GM12891 (cell line): ENCODE measurements around the gene EML3.

Source experiments
- DNase-seq: peaks from one replicate; pipeline ENCODE4 v3.0.0; 2011; ENCODE audit warnings: low spot score; ENCODE audit not compliant: insufficient read length
- FAIRE-seq: peaks from 2 replicates; lab custom pipeline; 2011; peaks lifted over from hg19 to GRCh38; lab: Jason Lieb, UNC
- PAX5 ChIP-seq: IDR thresholded peaks from 2 replicates; pipeline ENCODE4 v1.6.1; 2011; ENCODE audit warnings: low read length, moderate library complexity, mild to moderate bottlenecking; ENCODE audit not compliant: insufficient read depth, severe bottlenecking
- POLR2A ChIP-seq: IDR thresholded peaks from 2 replicates; pipeline ENCODE4 v1.6.1; 2011; ENCODE audit warnings: low read depth, low read length, control low read depth
- POLR2AphosphoS5 ChIP-seq: IDR thresholded peaks from 2 replicates; pipeline ENCODE4 v1.6.1; 2011; ENCODE audit warnings: low read depth, low read length, control low read depth
- POU2F2 ChIP-seq: IDR thresholded peaks from 2 replicates; pipeline ENCODE4 v1.6.1; 2011; ENCODE audit warnings: low read depth, mild to moderate bottlenecking, control low read depth, low read length, moderate library complexity
- SPI1 ChIP-seq: IDR thresholded peaks from 2 replicates; pipeline ENCODE4 v1.6.1; 2011; ENCODE audit warnings: low read depth, low read length, control low read depth
- TAF1 ChIP-seq: IDR thresholded peaks from 2 replicates; pipeline ENCODE4 v1.6.1; 2011; ENCODE audit warnings: low read depth, low read length, control low read depth

Gene EML3

GRCh38 chr11:62605902-62606301, 6.7 kb downstream of the EML3 start:
- DNase-seq (no peak), FAIRE-seq (no peak)
- no peak for TF ChIP-seq POLR2AphosphoS5
- no peak for TF ChIP-seq POU2F2
- no peak for TF ChIP-seq PAX5

DNA sequence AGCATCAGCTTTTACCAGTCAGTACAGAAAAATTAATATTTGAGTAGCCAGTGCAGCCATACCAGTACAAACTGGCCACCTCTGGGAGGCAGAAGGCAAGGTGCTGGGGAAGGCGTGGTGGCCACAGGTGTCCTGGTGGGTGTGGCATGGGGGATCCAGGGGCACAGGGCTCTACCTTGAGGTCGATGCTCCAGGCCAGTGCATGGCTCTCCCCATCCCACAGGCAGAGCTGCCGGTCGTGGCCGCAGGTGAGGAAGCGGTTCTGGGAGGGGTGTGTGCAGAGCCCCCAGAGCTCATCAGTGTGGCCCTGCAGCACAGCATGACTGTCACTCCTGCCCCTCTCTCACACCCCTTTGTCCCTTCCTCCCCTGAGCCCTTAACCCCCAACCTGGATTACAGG, 7.1 kb downstream of the EML3 start:
- no peak for TF ChIP-seq TAF1
- TF ChIP-seq POU2F2 = no peak
- TF ChIP-seq POLR2A = no peak
- no peak for TF ChIP-seq SPI1
- no peak for TF ChIP-seq PAX5
- no peak for TF ChIP-seq POLR2AphosphoS5
- FAIRE-seq = no peak
- no peak for DNase-seq

DNA sequence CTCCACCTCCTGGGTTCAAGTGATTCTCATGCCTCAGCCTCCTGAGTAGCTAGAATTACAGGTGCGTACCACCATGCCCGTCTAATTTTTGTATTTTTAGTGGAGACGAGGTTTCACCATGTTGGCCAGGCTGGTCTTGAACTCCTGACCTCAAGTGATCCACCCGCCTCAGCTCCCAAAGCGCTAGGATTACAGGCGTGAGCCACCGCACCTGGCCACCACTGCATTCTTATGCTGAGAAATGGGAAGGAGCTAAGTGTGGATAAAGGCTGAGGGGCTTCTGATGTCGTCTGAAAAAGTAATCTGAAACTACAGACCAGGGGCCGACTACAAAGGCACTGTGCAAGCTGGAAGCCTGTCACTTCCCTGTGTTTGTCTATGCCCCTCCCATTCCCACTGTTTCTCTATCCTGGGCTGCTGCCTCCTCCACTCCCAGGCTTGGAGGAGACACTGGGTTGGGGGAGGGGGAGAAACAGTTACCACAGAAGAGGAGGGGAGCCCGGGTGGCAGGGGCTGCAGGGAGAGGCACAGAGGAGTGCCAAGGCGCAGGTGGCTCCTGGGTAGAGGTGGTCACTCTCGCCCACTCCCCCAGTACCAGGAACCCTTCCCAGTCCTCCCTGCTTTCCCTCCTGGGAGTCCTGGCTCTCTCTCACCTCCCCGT, 8.0 kb downstream of the EML3 start:
- DNase-seq (no peak), FAIRE-seq (no peak)
- TF ChIP-seq PAX5 (no peak), TAF1 (no peak), POLR2A (no peak), POLR2AphosphoS5 (no peak), POU2F2 (no peak), SPI1 (no peak)

- DNase-seq = no peak
- TF ChIP-seq POLR2AphosphoS5 (no peak), POU2F2 (no peak), PAX5 (no peak), TAF1 (no peak)
- no peak for FAIRE-seq
Measured at GRCh38 chr11:62603776-62604299, 8.7 kb downstream of the EML3 start.

GRCh38 chr11:62603072-62603408, 9.5 kb downstream of the EML3 start:
- no peak for DNase-seq
- TF ChIP-seq POLR2A (no peak), POU2F2 (no peak), PAX5 (no peak), SPI1 (no peak), POLR2AphosphoS5 (no peak), TAF1 (no peak)
- no peak for FAIRE-seq

DNA sequence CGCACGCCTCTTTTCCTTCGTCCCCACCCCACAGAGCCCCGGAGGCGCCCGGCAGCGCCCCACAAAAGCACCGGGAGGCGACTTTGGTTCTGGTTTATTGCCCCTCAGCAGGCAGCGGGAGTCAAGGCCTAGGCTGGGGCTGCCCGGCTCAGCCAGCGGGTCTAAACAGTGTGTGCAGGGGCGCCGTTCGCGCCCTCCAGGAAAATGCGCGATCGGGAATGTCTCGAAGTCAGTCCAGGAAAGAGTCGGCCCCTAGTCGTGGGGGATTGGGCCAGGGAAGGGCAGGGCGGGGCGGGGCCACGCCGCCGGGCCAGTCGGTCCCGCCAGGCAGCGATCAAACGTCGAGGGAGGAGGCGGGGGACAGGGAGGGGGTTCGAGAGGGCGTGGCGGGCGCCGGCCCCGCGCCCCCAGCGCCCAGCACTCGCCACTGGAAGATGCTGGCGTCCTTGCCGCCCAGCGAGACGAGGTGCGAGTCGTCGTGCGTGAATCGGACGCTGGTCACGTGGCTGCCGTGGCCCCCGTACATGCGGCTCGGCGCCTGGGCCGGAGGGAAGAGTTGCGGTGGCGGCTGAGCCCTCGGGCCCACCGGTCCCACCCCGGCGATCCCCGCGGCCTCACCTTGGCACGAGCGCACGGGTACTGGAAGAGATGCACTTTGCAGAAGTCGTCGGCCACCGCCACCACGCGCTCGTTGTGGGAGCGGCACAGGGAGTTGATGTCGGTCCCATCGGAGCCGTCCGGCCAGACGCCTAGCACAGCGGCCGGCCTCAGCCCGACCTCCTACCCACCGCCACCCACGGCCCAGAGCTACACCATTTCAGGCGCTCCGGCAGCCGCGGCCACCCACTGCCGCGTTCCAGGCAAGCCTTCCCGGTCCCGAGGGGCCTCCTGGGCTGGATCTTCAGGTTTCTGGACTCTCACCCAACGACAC, 10.2 kb downstream of the EML3 start:
- DNase-seq (no peak), FAIRE-seq (no peak)
- TF ChIP-seq SPI1 (no peak), POLR2AphosphoS5 (no peak), POU2F2 (no peak), PAX5 (no peak), TAF1 (no peak), POLR2A (no peak)

DNA sequence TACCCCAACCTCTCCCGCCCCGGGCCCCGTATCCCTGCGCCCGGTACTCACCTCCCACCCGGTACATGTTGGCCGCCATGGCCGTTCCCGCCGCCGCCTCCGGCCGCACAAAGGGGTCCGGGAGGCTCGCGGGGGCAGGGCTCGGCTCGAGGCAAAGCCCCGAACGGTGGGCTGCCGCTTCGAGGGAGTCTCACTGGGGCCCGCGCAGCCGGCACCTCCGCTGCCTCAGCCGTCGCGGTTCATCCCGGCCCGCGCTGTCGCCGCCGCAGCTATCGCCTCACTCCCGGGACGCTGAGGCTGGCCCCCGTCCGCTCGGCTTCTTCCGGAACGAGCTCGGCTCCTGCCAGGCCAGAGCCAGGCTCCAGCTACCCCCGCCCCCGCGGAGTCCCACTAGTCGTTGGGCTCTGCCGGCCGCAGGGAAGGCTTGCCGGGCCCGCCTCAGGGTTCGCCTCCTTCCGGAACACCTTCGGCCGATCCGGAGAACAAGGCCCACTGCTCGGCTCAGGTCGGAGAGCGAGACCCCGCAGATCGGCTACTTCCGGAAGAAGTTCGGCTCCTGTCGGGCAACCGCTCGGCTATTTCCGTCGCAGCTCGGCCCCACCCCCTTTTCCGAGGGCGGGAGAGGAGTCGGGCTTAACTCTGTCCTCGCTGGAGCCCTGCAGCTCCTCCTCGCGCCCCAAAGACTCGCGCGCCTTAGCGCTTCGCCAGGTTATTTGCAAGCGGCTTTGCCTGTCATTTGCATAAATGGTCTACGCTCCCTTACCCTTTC, 11.0 kb downstream of the EML3 start, which contains the start of gene MTA2:
MTA2 (minus strand) TSS at position 494 of the 769 bp plus-strand sequence; CDS start at position 79, 415 bp downstream.
- peak; percentile 98 for FAIRE-seq

GRCh38 chr11:62601122-62601371, 11.5 kb downstream of the EML3 start:
- TF ChIP-seq TAF1 (no peak), PAX5 (no peak), SPI1 (no peak), POLR2A (no peak), POLR2AphosphoS5 (no peak; the same call in 1 of the 2 replicates), POU2F2 (no peak)
- DNase-seq (no peak), FAIRE-seq (peak; percentile 80)

More for the DNA sequence above, 11.0 kb downstream of the EML3 start, which contains the start of gene MTA2:
- no peak for TF ChIP-seq PAX5
- 0 out of 2 replicates have a peak, but pooled peaks have one; percentile 24 for TF ChIP-seq TAF1
- peak; percentile 50; the same call in 1 of the 2 replicates for TF ChIP-seq POLR2A
- TF ChIP-seq SPI1 = no peak
- TF ChIP-seq POU2F2 = peak; percentile 98
- TF ChIP-seq POLR2AphosphoS5 = peak; percentile 62
- peak; percentile 98 for DNase-seq

DNA sequence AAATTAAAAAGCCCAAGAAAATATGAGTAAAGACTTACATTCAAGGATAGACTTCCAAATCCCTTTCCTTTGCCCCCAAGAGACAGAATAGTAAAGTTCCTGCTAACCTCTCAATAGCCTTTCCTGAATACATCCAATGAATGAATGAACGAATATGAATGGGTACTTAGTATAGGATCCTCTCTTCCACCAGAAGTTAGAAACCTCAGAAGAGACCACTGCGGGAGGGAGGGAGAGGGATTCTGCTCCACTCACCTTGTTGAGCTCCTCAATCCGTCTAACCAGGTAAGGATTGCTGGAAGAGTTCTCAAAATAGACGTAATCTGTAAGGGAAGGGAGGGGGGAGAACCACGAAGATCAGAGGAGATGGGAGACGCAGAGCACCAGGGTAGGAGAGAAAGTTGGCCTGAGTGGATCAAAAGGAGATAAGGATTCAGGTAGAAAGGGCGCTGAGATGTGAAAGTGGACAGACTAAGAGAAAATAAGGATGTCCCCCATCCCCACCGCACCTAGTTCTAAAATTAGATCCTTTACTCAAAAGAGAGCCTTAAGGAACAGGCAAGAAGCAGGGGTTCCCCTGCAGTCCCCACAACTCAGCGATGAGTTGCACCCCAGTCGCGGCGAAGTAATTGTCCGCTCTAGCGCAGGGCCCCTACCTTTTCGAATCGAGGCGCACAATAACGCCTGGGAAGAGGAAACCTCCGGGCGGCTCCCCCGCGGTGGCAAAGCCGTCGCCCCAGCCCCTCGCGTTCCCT, 12.0 kb downstream of the EML3 start:
- DNase-seq = no peak
- TF ChIP-seq SPI1 (no peak), POLR2A (peak; percentile 46; the same call in 1 of the 2 replicates), TAF1 (no peak), POLR2AphosphoS5 (no peak), PAX5 (no peak)
- no peak for FAIRE-seq
